NT2/D1 (cell line): ENCODE data around the gene NOD1.

Experiments used
- SUZ12 ChIP-seq: IDR thresholded peaks from 2 replicates; pipeline ENCODE4 v1.6.1; 2011; ENCODE audit not compliant: insufficient read length, insufficient read depth; ENCODE audit errors: extremely low read depth
- YY1 ChIP-seq: IDR thresholded peaks from 2 replicates; pipeline ENCODE4 v1.6.1; 2011; ENCODE audit not compliant: insufficient read length, insufficient read depth
- ZNF274 ChIP-seq: IDR thresholded peaks from 2 replicates; pipeline ENCODE4 v1.6.1; 2011; ENCODE audit warnings: mild to moderate bottlenecking, low read depth, low read length

DNA sequence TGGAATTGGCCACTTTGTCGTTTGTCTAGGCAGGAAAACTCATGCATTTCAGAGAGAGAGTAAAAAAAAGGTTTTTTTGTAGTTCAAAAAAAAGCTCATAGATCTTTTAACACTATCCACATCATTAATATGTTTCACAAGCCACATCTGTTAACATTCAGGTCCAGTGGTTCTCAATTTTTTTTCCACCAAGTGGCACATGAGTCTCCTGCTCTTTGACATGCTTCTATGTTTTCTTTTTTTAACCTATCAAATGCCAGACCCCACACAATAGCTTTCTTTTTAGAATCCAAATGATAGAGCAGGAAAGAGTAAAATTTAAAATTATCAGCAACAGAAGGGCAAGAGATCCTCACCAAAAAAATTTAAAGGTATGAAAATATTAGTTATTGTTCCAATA lies 20.3 kb downstream of the NOD1 start:
- TF ChIP-seq SUZ12 (no peak), YY1 (no peak), ZNF274 (no peak)
